Astrocyte of the cerebellum (primary cell): ENCODE measurements around the gene SEMA4D.
A peak's percentile ranks its signal among the peaks of the same experiment; 100 is the strongest.

Experiments used
- DNase-seq: peaks from one replicate; pipeline ENCODE4 v3.0.0-alpha.2; 2011; ENCODE audit warnings: low read depth
- H3K4me3 ChIP-seq: 2 replicates; pipeline ENCODE4 v1.5.1; 2011; ENCODE audit warnings: mild to moderate bottlenecking, low read depth, low read length, moderate library complexity
- CTCF ChIP-seq: IDR thresholded peaks from 2 replicates; pipeline ENCODE4 v1.5.1; 2012; ENCODE audit warnings: low read length, low read depth, moderate library complexity, mild to moderate bottlenecking; ENCODE audit errors: missing control alignments
- in situ Hi-C: cut with HindIII; loops from 2 replicates; pipeline ENCODE4 v1.10.0; 2017; ENCODE audit warnings: low sequenced_read_pairs

Gene SEMA4D

GRCh38 chr9:89340332-89340731 lies 157.6 kb downstream of the SEMA4D start:
- no peak for DNase-seq
- TF ChIP-seq CTCF = no peak
- in situ Hi-C loops = no loop called here
- no peak overlapping the region for H3K4me3 ChIP-seq

- TF ChIP-seq CTCF = no peak
- in situ Hi-C loops = loop anchor here (10.0 kb wide), 1 partner anchor 155 kb away; the partner anchor contains the start of gene SEMA4D
- DNase-seq = no peak
- no peak overlapping the region for H3K4me3 ChIP-seq
Measured at GRCh38 chr9:89339807-89340206, 158.1 kb downstream of the SEMA4D start.

- in situ Hi-C loops = loop anchor here (10.0 kb wide), 1 partner anchor 164 kb away; the partner anchor contains the start of gene SEMA4D
- DNase-seq = no peak
- no peak overlapping the region for H3K4me3 ChIP-seq
- no peak for TF ChIP-seq CTCF
Measured at GRCh38 chr9:89330513-89330912, 167.4 kb downstream of the SEMA4D start.

GRCh38 chr9:89329917-89330316 lies 168.0 kb downstream of the SEMA4D start:
- DNase-seq = no peak
- TF ChIP-seq CTCF = no peak
- no peak overlapping the region for H3K4me3 ChIP-seq
- in situ Hi-C loops = loop anchor here (10.0 kb wide), 1 partner anchor 165 kb away; the partner anchor contains the start of gene SEMA4D

- in situ Hi-C loops = no loop called here
- TF ChIP-seq CTCF = no peak
- no peak overlapping the region for H3K4me3 ChIP-seq
- DNase-seq = peak; percentile 8
Measured at GRCh38 chr9:89328064-89328463, 169.8 kb downstream of the SEMA4D start.

GRCh38 chr9:89325733-89326132 lies 172.2 kb downstream of the SEMA4D start:
- in situ Hi-C loops = no loop called here

More at GRCh38 chr9:89325733-89326132, 172.2 kb downstream of the SEMA4D start:
- no peak overlapping the region for H3K4me3 ChIP-seq
- no peak for DNase-seq
- TF ChIP-seq CTCF = no peak
